ENCODE results near the gene ZNF407.

GRCh38 chr18:74714120-74714519, 116.5 kb downstream of the ZNF407 start:
- TF ChIP-seq CTCF (IDR thresholded peaks at IDR 0.05; ENCODE audit: low read depth, low read length, poor library complexity, severe bottlenecking): no peak
- no peak for TF ChIP-seq EZH2phosphoT487 (IDR thresholded peaks at IDR 0.05; ENCODE audit: borderline replicate concordance, low read length)
